UCSD-AML1 (cell line): Measurements from ENCODE around the gene HES5.
"Not testable (repeated sequence)": the region's sequence is repeated elsewhere in the genome, so short reads cannot be mapped to it uniquely, and the experiment has no call there.

Experiments used
- DNase-seq: peaks from one replicate; lab custom pipeline; 2025; ENCODE audit not compliant: unreplicated experiment; lab: John Stamatoyannopoulos, UW

The HES5 gene

DNA sequence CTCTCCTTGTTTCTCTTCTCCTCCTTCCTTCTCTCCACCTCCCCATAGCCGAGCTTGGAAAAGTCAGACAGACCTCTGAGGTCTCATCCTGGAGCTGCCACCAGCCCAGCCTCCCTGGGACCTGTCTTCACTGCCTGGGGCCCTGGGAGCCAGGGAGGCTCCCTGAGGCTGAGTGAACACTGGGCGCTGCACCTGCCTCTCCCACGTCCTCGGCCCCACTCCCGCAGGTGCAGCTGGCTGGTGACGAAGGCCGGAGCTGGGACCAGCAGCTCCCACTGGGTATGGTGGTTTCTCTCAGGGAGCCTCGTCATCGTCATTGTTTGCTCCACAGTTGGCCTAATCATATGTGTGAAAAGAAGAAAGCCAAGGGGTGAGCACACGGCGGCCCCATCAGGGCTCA, 31.4 kb upstream of the HES5 start:
- no peak for DNase-seq

DNA sequence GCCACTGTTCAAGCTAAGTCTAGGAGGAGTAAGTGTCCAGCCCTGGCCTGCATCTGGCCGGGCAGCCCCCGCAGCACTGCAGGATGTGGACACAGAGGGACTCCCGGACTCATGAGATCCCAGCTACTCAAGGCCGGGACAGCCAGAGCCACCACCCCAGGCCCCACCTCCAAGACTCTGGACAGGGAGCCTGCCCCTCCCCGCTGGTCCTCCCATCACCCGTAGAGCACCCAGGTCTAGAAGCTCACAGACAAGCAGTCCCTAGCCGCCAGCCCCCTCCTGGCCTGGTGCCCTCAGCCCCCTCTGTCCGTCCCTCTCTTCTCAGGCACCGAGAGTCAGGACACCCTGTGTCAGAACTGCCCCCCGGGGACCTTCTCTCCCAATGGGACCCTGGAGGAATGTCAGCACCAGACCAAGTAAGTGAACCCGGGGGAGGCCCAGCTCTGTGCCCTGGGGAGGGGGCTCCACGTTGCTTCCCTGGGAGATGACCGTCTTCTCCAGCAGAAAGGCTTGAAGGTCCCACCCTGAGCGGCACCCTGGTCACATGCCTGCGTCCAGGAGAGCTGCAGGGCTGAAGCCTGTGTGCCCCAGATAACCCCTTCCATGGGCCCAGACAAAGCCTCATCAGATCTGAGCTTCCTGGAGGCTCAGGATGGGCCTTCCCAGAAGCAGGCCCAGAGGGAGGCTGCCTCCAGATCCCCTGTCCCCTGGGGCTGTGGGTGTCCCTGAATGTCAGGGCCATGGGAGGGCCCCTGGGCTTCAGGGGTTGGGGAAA, 30.4 kb upstream of the HES5 start:
- DNase-seq = no peak

DNA sequence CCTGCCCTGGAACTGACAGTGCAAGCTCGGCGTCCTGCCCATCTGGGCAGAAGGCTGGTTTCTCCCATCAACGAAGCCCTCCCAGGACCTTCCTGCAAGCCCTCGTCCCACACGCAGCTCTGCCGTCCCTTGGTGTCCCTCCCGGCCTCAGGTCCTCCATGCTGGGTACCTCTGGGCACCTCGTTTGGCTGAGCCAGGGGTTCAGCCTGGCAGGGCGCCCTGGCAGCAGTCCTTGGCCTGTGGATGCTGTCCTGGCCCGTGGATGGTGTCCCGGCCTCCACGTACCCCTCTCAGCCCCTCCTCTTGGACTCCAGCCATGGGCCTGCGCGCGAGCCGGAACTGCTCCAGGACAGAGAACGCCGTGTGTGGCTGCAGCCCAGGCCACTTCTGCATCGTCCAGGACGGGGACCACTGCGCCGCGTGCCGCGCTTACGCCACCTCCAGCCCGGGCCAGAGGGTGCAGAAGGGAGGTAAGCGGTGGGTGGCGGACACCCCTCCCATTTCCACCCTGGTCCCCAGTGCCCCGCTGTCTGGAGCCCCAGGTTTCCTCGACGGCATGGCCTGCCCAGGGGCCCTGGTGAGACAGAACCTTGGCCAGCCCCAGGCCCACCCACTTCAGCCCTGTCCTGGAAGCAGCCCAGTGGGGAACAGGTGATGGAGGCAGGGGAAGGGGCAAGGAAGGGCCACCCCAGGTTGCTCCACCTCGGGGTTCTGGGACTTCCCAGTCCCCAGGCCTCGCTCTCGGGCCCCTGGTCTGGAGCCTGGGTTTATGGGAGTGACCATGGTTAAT, 29.6 kb upstream of the HES5 start:
- DNase-seq = no peak

DNA sequence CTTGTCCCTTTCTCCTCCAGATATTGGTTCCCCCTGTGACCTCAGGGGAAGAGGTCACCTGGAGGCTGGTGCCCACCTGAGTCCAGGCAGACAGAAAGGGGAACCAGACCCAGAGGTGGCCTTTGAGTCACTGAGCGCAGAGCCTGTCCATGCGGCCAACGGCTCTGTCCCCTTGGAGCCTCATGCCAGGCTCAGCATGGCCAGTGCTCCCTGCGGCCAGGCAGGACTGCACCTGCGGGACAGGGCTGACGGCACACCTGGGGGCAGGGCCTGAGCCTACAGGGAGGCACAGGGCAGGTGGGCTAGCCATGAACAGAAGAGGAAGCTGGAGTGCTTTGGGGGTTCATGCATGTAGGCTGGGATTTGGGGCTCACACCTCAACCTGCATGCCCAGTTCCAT, 28.8 kb upstream of the HES5 start:
- no peak for DNase-seq

DNA sequence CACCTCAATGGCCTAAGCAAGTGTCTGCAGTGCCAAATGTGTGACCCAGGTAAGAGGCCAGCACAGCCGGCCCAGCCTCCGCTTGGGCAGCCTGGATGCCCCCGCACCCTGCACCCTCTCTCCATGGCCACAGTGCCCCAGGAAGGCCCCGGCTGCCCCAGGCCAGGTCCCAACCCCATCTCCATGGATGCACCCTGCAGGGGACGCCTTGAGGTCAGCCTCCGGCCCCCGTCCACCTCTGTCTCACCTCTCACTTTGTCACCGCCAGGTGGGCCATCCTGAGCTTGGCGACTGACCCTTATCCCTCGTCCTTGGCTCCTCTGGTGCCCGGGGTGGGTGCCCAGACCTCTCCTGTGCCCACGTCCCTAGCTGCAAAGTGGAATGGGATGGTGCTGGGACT, 28.4 kb upstream of the HES5 start:
- DNase-seq = no peak

DNA sequence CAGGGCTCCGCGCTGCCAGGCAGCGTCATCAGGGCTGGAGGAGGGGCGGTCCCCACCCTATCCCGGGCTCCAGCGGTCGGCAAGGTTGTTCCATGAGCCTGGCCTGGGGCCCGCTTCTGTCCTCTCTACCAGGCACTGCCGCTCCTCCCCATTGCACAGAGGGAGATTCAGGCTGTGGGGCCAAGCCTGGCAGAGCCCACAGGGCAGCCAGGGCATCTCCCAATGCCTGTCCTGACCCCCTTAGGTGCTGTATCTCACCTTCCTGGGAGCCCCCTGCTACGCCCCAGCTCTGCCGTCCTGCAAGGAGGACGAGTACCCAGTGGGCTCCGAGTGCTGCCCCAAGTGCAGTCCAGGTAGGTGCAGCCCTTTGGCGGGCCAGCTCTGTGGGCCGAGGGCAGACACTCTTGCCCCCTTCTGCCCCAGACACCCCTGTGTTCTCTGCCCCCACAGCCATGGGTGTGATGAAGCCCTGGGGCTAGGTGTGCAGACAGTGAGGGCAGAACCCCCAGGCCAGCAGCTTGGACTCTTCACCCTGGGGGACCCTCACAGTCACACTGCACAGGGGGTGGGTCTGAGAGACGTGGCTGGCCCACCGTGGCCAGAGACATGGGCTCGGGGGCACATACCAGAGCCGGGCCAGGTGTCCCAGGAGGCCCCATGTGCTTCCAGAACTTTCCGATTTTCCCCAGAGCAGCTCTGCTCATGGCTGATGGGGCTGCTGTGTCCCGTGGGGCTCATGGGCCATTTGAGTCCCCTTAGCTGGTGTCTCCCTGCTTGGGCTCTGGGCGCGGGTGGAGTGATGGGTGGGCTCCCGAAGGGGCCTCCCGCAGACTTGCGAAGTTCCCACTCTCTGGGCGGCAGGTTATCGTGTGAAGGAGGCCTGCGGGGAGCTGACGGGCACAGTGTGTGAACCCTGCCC, 27.7 kb upstream of the HES5 start:
- DNase-seq = no peak

DNA sequence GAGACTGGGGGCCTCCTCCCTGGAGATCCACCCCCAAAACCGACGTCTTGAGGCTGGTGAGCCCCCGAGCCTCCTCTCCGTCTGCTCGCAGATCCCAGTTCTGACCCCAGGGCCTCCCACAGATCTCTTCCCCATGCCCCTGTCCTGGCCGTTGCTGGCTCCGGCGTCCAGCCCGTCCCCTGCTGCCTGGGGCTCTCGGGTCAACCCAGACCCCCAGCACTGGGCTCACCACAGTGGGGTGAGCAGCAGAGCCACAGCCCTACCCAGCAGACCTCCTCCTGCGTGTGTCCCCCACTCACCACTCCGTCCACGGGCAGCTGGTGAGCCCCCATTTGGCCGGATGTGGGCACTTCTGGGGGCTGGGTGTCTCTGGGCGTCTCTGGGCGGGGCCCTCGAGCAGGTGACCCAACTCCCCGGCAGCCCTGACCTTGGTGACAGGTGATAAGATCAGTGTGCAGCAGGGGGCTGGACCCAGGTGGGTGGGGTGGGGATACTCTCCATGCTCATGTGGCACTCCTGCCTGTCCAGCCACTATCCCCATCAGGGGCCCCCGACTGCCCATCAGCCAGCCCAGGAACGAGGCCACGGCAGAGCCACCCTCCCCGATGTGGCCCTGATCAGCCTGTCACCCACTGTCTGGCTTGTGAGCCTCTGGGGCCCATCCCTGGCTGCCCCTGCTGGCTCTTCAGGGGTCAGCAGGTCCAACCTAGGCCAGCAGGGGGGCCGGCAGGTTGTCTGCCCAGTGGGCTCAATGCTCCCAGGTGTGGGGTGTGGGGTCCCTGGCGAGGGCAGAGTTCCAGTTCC, 26.8 kb upstream of the HES5 start:
- peak; percentile 66 for DNase-seq

DNA sequence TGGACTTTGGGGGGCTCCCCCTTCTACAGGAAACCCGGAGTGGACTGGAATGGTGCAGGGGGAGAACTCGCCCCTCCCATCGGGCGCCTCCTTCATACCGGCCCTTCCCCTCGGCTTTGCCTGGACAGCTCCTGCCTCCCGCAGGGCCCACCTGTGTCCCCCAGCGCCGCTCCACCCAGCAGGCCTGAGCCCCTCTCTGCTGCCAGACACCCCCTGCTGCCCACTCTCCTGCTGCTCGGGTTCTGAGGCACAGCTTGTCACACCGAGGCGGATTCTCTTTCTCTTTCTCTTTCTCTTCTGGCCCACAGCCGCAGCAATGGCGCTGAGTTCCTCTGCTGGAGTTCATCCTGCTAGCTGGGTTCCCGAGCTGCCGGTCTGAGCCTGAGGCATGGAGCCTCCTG, 26.2 kb upstream of the HES5 start, which contains the start of gene TNFRSF14:
Gene TNFRSF14 (plus strand): TSS at position 95 of the 401 bp plus-strand sequence. CDS start 294 bp downstream, at position 389.
- no peak for DNase-seq

DNA sequence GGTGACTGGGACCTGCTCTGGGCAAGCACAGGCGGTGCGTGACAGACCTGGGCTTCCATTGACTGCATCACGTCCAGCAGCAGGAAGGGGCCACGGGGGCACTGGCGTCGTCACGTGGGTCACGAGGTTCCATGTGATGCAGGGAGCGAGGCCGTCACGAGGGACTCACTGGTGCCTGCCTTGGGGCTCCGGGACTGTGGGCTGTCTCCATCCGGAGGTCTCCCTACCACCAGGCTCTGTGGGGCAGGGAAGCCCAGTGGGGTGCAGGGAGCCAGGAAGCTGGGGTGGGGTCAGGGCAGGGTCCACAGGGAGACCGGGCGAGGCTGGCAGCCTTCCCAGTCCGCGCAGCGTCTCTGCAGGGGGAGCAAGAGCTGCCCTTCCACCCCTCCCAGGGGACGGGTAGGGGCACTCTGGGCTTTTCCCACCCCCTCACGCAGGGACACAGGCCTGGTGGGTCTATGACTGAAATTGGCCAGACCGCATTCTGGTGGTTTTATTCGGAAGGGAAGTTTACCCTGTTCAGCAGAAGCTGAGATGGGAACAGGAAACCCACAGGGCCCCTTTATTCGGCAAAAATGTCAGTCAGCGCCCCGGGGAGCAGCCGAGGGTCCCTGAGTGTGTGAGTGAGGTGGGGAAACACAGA, 25.7 kb upstream of the HES5 start:
- DNase-seq = peak; percentile 97

DNA sequence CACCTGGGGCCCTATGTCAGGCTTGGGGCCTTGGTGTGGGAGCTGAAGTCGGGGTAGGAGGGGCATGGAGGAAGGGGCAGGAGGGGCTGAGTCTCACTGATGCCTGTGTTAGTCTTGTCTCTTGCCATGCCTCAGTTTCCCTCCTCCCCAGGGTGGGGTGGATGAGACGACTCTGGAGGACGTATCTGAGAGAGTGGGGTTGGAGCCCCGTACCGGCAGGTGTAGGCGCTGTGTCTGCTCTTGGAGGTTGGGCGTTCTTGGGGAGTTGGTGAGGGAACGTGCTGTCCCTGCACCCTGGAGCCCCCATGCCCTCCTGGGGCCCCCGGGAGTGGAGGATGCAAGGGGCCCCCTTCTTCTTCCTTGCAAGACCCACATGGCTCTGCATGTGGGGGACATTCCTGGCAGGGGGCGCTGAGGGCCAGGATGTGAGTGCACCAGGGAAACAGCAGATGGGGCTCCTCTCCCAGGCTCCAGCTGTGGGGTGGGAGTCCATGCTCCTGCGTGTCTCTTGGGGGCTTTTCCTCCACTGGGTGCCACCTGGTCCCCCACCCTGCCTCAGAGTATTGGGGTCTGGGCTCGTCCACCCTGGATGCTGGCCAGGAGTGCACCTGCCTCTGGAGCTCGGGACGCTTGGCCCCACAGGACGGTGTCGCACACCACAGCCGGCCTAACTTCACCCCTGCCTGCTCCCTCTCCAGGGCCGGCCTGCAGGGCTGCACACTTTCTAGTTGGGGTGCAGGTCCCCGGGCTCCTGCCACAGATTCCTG, 24.7 kb upstream of the HES5 start:
- peak; percentile 69 for DNase-seq

DNA sequence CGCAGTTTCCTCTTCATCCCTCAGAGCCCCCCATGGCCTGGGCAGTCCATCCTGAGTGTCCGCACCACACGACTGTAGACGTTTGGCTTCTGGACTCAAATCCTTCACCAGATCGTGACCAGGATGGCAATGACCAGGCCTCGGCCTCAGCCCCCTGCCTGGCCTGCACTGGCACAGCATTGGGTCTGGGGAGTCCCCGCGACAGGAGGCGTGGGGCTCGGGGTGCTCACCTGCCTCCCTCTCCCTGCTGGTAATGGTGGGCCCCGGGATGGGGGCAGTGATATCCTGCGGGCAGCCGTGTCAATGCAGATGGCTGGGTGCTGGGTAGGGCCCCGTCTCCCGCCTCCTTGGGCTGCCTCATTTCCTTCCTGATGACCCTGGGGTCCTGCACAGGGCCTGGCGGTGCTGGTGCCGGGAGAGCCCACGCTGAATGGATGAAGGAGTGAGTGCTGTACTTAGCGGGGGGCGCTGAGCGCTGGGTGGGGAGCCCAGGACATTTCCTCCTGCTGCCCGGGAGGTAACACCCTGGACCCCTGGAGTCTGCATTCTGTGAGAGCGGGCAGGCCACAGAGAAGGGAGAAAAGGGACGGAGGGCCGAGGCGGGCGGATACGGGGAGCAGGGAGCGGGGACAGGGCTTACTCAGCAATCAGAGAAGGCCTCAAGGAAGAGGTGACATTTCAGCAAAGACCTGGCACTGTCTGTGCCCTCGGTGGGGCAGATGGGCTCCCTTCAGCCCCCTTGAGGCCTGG, 24.0 kb upstream of the HES5 start:
- no peak for DNase-seq

DNA sequence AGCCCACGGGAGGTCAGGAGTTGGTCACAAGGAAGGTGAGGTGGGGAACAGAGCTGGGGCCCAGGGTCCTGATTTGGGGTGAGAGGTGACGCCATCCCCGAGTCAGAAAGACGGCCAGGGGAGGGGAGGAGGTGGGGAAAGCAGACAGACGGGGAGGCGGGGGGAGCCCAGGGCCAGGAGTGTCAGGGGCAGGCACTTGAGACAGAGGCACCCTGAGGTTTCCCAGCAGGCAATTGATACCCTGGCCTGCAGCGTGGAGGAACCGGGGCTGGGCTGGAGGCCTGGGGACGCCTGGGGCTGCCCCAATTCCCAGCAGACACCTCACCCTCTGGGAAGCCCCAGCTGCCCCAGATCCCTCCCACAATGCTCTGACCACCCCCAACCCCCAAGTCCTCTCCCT, 23.0 kb upstream of the HES5 start:
- not testable (repeated sequence) for DNase-seq

DNA sequence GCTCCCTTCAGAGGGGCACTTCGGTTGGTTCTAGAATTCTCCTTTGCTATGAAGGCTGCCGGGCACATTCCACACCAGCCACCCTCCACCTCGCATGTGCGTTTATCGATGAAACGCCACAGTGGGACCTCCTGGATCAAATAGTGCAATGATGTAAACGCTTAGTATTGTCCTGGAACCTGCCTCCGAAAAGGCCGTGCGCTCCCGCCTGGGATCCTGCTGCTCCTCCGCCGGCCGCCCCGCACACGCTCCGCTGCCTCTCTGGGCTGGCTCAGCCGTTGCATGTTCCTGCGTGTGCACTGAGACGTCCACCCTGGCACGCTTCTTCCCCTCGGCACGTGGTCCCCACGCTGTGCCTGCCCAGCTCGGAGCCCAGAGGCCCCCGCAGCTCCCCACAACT, 22.1 kb upstream of the HES5 start:
- no peak for DNase-seq

DNA sequence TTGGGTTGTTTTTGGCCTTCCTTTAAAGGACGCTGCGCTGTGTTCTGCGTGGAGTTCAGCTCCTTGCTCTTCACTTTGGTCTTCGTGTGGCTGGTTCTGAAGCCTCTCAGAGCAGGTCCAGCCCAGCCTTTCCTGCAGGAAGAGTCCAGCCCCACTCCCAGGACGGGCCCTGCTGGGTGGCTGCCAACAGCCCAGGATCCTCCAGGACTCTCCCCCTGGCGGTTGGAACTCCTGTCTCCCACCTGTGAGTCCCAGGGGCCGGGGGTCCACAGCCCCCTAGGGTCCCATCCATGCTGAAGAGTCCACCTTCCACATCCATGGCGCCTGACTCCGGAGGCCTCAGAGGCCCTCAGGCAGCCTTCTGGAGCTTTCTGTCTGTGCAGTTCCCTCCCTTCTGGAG, 21.5 kb upstream of the HES5 start:
- not testable (repeated sequence) for DNase-seq

DNA sequence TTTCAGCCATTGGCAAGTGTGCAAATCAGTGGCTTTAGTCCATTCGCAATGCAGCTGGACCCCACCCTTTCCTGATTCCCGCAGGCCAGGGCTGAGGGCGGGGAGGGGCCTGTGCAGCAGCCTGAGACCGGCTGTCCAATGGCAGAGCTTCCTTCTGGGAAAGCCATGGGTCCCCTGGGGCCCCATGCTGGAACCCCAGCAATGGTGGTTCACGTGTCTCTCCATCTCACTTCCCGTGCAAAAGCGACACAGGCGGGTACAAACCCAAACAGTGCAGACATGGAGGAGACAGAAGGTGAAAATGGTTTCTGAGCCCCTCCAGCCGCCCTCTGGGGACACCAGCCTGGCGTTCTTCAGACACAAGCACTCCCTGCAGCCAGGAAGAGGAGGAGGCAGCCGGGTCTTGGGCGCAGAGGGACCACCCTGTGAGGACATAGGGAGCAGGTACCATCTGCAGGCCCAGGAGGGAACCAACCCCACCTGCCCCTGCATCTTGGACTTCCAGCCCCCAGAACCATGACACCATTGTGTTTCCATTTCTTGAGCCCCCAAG, 20.3 kb upstream of the HES5 start:
- DNase-seq = not testable (repeated sequence)

DNA sequence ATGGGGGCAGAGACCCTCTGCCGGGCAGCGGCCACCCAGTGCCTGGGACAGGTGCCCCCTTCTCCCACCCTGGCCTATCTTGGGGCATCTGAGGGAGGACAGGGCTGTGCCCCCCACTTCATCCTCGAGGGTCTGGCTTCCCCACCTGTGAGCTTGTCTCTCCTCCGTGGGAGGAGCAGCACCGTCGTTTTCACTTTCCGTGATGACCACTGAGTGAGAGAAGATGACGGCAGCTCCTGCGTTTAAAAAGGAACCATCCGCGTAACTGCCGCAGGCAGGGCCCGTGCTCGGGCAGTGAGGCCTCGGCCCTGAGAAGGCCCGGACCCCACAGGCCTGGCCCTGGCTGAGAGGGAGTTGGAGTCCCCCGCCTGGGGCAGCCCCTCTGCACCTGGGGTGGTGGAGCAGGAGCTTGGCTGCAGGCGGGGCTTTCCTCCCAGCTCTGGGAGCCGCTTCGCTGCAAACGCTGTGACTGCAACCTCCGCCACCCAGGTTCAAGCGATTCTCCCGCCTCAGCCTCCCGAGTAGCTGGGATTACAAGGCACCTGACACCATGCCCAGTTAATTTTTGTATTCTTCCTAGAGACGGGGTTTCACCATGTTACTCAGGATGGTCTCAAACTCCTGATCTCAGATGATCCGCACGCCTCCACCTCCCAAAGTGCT, 19.4 kb upstream of the HES5 start:
- not testable (repeated sequence) for DNase-seq

DNA sequence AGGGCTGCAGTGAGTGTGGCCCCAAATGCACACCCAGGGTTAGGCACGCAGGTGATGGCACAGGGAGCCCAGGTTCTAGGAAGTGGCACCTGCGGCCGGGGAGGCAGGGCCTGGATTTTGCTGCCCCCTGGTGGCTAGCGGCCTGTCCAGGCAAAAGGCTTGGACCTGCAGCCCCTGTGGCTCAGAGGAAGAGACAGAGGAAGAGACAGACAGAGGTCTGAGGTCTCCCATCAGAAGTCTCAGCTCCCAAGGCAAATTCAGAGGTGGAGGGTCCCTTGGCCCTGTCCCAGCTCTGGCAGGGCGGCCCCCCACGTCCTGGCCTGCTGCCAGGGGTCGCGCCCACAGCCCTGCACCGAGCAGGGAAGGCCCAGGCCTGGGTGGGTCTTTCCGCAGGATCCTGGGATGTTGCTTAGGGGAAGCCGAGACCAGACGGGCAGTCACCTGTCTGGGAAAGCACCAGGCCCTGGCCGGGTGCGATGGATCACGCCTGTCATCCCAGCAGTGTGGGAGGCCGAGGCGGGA, 18.1 kb upstream of the HES5 start:
- peak; percentile 82 for DNase-seq
